HG02981 (cell line): ENCODE results near the gene UIMC1.
"Not testable (repeated sequence)": the region's sequence is repeated elsewhere in the genome, so short reads cannot be mapped to it uniquely, and the experiment has no call there.

Source experiments
- ATAC-seq: cut with Tn5 transposase; IDR thresholded peaks from one replicate; pipeline ENCODE4 v1.9.1; 2021; ENCODE audit warnings: mild to moderate bottlenecking, moderate library complexity; ENCODE audit not compliant: unreplicated experiment

UIMC1 gene

GRCh38 chr5:177006265-177006972, at the start of gene UIMC1:
Gene UIMC1 (minus strand): TSS chr5:177006779. CDS start chr5:176982615, 24,164 bp downstream.
- ATAC-seq = peak; percentile 78

GRCh38 chr5:177049285-177049684, 42.7 kb upstream of the UIMC1 start:
- no peak for ATAC-seq

GRCh38 chr5:177048531-177048930, 42.0 kb upstream of the UIMC1 start:
- not testable (repeated sequence) for ATAC-seq

- ATAC-seq = no peak
These were observed 39.1 kb upstream of the UIMC1 start for GRCh38 chr5:177045631-177046030.

GRCh38 chr5:177044641-177045040, 38.1 kb upstream of the UIMC1 start:
- ATAC-seq = no peak

GRCh38 chr5:177043958-177044357, 37.4 kb upstream of the UIMC1 start:
- no peak for ATAC-seq

GRCh38 chr5:177043114-177043513, 36.5 kb upstream of the UIMC1 start:
- no peak for ATAC-seq

GRCh38 chr5:177041936-177042335, 35.4 kb upstream of the UIMC1 start:
- ATAC-seq = no peak

GRCh38 chr5:177040814-177041420, 34.3 kb upstream of the UIMC1 start:
- no peak for ATAC-seq

- ATAC-seq = no peak
These were observed 30.3 kb upstream of the UIMC1 start for GRCh38 chr5:177036921-177037320.

GRCh38 chr5:177036443-177036842, 29.9 kb upstream of the UIMC1 start:
- no peak for ATAC-seq

GRCh38 chr5:177035976-177036375, 29.4 kb upstream of the UIMC1 start:
- no peak for ATAC-seq

- no peak for ATAC-seq
These were observed 22.9 kb upstream of the UIMC1 start for GRCh38 chr5:177029498-177029897.

GRCh38 chr5:177027665-177028064, 21.1 kb upstream of the UIMC1 start:
- no peak for ATAC-seq

- no peak for ATAC-seq
These were observed 18.6 kb upstream of the UIMC1 start for GRCh38 chr5:177025101-177025601.

- ATAC-seq = no peak
These were observed 18.0 kb upstream of the UIMC1 start for GRCh38 chr5:177024559-177024958.

GRCh38 chr5:177023303-177023664, 16.7 kb upstream of the UIMC1 start:
- ATAC-seq = no peak

- ATAC-seq = peak; percentile 94
These were observed 16.1 kb upstream of the UIMC1 start, which contains the start of gene ZNF346 for GRCh38 chr5:177022386-177023302. Gene ZNF346 (plus strand): TSS chr5:177022696. CDS start chr5:177022739, 43 bp downstream.

GRCh38 chr5:177020033-177020432, 13.5 kb upstream of the UIMC1 start:
- ATAC-seq = no peak

GRCh38 chr5:177018341-177018740, 11.8 kb upstream of the UIMC1 start:
- no peak for ATAC-seq

GRCh38 chr5:177015156-177015555, 8.6 kb upstream of the UIMC1 start:
- no peak for ATAC-seq
